Nephron (organoid): ENCODE measurements around the gene OSTM1.

Experiments used
- H3K27ac Mint-ChIP-seq, 3 experiments: 2 replicates each; pipeline ENCODE4 v1.8.0; 2020; ENCODE audit warnings: mixed read lengths in 3 of 3, mild to moderate bottlenecking in 2 of 3, moderate library complexity in 1 of 3
- H3K27me3 Mint-ChIP-seq: 2 replicates; pipeline ENCODE4 v1.8.0; 2021; ENCODE audit warnings: low read depth, mild to moderate bottlenecking, moderate library complexity, mixed read lengths
- H3K36me3 Mint-ChIP-seq: 2 replicates; pipeline ENCODE4 v1.8.0; 2020; ENCODE audit warnings: low read depth, mixed read lengths
- H3K4me1 Mint-ChIP-seq: 2 replicates; pipeline ENCODE4 v1.8.0; 2020; ENCODE audit warnings: mixed read lengths
- H3K4me3 Mint-ChIP-seq, 3 experiments: 2 replicates each; pipeline ENCODE4 v1.8.0; 2020; ENCODE audit warnings: mild to moderate bottlenecking in 3 of 3, mixed read lengths in 3 of 3, moderate library complexity in 2 of 3
- H3K9me3 Mint-ChIP-seq: 2 replicates; pipeline ENCODE4 v1.8.0; 2020; ENCODE audit warnings: mixed read lengths
- TF ChIP-seq, protein P1 (sequence below), 3 experiments: fragments of 200-600 bp; sonication (generic); IDR thresholded peaks; one replicate each; pipeline ENCODE4 v1.5.0; 2021; ENCODE audit warnings: antibody characterized with exemption in 3 of 3; ENCODE audit not compliant: unreplicated experiment in 3 of 3

The OSTM1 gene

GRCh38 chr6:108074057-108074358, 533 bp downstream of the OSTM1 start:
- no peaks in the 10 kb centered on the region for H3K36me3 Mint-ChIP-seq
- H3K27ac Mint-ChIP-seq, result peak overlapping the region; percentile 2 to 56 (median 23)
- no peaks in the 10 kb centered on the region for H3K9me3 Mint-ChIP-seq

DNA sequence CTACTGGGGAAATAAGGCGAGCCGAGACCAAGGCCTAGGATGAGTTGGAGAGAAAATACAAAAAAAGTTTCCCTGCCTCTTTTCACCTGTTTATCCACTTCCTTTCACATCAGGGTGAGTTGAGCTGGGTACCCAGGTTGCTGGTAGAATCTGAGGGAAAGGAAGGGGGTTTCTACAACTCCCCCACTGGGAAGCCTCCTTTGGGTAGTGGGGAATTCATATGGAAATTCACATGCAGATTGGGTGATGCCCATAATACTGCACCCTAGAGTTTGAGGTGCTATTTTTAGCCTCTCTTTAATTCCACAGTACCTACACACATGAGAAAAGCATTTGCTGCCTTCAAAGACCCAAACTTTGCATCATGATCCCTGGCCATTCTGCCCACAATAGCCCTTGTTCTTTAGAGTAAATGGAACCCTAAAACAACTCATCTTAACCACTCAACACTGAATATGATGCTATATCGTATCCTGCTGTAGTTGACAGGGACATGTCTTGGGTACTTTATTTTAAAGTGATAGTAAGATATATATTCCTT, 2.7 kb downstream of the OSTM1 start:
- Mint-ChIP-seq H3K27ac (no peak overlapping the region), H3K4me1 (peaks cover 10% of the 10 kb centered on the region), H3K36me3 (no peaks in the 10 kb centered on the region), H3K27me3 (no peaks in the 10 kb centered on the region), H3K9me3 (no peaks in the 10 kb centered on the region), H3K4me3 (no peak overlapping the region)
- TF ChIP-seq, protein P1, sequence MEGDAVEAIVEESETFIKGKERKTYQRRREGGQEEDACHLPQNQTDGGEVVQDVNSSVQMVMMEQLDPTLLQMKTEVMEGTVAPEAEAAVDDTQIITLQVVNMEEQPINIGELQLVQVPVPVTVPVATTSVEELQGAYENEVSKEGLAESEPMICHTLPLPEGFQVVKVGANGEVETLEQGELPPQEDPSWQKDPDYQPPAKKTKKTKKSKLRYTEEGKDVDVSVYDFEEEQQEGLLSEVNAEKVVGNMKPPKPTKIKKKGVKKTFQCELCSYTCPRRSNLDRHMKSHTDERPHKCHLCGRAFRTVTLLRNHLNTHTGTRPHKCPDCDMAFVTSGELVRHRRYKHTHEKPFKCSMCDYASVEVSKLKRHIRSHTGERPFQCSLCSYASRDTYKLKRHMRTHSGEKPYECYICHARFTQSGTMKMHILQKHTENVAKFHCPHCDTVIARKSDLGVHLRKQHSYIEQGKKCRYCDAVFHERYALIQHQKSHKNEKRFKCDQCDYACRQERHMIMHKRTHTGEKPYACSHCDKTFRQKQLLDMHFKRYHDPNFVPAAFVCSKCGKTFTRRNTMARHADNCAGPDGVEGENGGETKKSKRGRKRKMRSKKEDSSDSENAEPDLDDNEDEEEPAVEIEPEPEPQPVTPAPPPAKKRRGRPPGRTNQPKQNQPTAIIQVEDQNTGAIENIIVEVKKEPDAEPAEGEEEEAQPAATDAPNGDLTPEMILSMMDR (IDR thresholded peaks at IDR 0.05; ENCODE audit: unreplicated experiment in 3 of 3), result no peak

More at GRCh38 chr6:108074057-108074358, 533 bp downstream of the OSTM1 start:
- Mint-ChIP-seq H3K27me3 (peaks cover 4% of the 10 kb centered on the region), H3K4me3 (peak overlapping the region; percentile 74 to 90 (median 88)), H3K4me1 (peaks cover 10% of the 10 kb centered on the region)
- TF ChIP-seq, protein P1 (IDR thresholded peaks at IDR 0.05; ENCODE audit: unreplicated experiment in 3 of 3), result no peak

DNA sequence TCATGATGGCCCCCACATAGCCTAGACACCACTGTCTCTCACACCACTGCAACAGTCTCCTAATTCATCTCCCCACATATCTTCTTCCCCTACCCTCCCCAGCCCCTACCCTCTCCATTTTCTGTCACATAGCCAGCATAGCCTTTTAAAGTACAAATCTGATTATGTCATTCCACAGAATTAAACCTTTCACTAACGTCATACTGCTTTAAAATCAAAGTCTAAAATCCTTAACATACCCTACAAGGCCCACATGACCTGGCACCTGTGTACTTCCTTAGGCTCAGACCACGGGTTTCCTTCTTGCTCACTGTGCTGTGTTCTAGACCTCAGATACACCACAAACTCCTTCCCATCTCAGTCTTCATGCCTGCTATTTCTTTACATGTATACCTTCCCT, 5.9 kb downstream of the OSTM1 start:
- Mint-ChIP-seq H3K27me3 (no peaks in the 10 kb centered on the region), H3K4me1 (peaks cover 7% of the 10 kb centered on the region), H3K27ac (no peak overlapping the region), H3K9me3 (no peaks in the 10 kb centered on the region), H3K4me3 (no peak overlapping the region), H3K36me3 (no peaks in the 10 kb centered on the region)
- TF ChIP-seq, protein P1 (IDR thresholded peaks at IDR 0.05; ENCODE audit: unreplicated experiment in 3 of 3), result no peak

DNA sequence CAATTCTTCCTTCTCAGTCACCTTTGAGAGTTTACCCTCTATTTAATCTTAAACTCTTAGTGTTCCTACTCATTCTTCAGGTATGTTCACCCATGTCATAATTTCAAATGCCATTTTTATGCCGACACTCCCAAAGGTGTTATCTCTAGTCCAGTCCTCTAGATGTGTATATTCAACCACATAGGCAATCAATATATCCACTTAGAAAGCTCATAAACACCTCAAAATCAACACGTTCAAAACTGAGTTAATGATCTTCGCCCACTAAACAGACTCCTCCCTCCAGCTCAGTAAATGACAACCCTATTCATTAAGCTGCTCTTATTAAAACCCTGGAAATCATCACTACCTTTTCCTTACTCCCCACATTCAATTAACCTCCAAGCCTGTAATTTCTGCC, 6.4 kb downstream of the OSTM1 start:
- H3K9me3 Mint-ChIP-seq, result no peaks in the 10 kb centered on the region
- H3K27ac Mint-ChIP-seq, result no peak overlapping the region
- no peaks in the 10 kb centered on the region for H3K36me3 Mint-ChIP-seq
- TF ChIP-seq, protein P1 (IDR thresholded peaks at IDR 0.05; ENCODE audit: unreplicated experiment in 3 of 3), result no peak
- H3K4me3 Mint-ChIP-seq, result no peak overlapping the region
- H3K27me3 Mint-ChIP-seq, result no peaks in the 10 kb centered on the region
- H3K4me1 Mint-ChIP-seq, result peaks cover 2% of the 10 kb centered on the region

- TF ChIP-seq, protein P1 (IDR thresholded peaks at IDR 0.05; ENCODE audit: unreplicated experiment in 3 of 3), result no peak
- H3K4me3 Mint-ChIP-seq, result no peak overlapping the region
- no peaks in the 10 kb centered on the region for H3K27me3 Mint-ChIP-seq
- peaks cover 8% of the 10 kb centered on the region for H3K4me1 Mint-ChIP-seq
- H3K36me3 Mint-ChIP-seq, result peaks cover 8% of the 10 kb centered on the region
- H3K9me3 Mint-ChIP-seq, result no peaks in the 10 kb centered on the region
- H3K27ac Mint-ChIP-seq, result no peak overlapping the region
These were observed 21.8 kb downstream of the OSTM1 start for GRCh38 chr6:108052706-108053105.

DNA sequence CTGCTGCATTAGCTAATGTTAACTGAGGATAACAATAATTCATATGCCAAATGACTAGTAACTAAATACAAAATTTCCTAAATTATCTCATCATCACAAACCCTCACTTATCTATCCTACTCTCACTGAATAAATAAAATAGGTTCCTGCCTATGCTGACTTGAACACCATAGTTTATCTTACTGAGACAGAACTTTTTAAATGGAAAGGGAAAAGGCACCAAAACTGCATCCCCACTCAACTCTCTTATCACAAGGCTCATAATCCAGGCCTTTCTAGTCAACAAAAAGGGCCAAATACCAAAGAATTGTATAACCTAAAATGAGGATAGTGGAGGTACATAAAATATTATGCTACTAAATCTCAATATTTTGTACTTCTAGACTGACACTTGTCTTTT, 23.1 kb downstream of the OSTM1 start:
- Mint-ChIP-seq H3K4me1 (peaks cover 5% of the 10 kb centered on the region), H3K27me3 (no peaks in the 10 kb centered on the region), H3K9me3 (no peaks in the 10 kb centered on the region), H3K36me3 (peaks cover 18% of the 10 kb centered on the region), H3K27ac (no peak overlapping the region), H3K4me3 (no peak overlapping the region)
- TF ChIP-seq, protein P1 (IDR thresholded peaks at IDR 0.05; ENCODE audit: unreplicated experiment in 3 of 3), result no peak
